Muscle layer of colon (tissue), 2 donors: ENCODE results near the gene CDK14.

Source experiments
- H3K27ac ChIP-seq: one replicate; pipeline ENCODE4 v1.7.0; 2013; ENCODE audit warnings: low read depth, mild to moderate bottlenecking, low read length, moderate library complexity
- H3K27me3 ChIP-seq, 2 donors: one replicate each; pipeline ENCODE4 v1.7.0; 2013; ENCODE audit warnings: low read length in 2 of 2, mild to moderate bottlenecking in 2 of 2; ENCODE audit not compliant: insufficient read depth in 2 of 2, control insufficient read depth in 1 of 2
- H3K36me3 ChIP-seq: one replicate; pipeline ENCODE4 v1.7.0; 2013; ENCODE audit warnings: mild to moderate bottlenecking, low read length; ENCODE audit not compliant: insufficient read depth
- H3K4me1 ChIP-seq: one replicate; pipeline ENCODE4 v1.7.0; 2013; ENCODE audit warnings: mild to moderate bottlenecking, low read length; ENCODE audit not compliant: insufficient read depth
- H3K4me3 ChIP-seq, 2 donors: one replicate each; pipeline ENCODE4 v1.7.0; 2013; ENCODE audit warnings: low read length in 2 of 2, low read depth in 1 of 2, mild to moderate bottlenecking in 1 of 2, moderate library complexity in 1 of 2
- H3K9ac ChIP-seq: one replicate; pipeline ENCODE4 v1.7.0; 2013; ENCODE audit warnings: low read length
- H3K9me3 ChIP-seq: one replicate; pipeline ENCODE4 v1.7.0; 2013; ENCODE audit warnings: mild to moderate bottlenecking, low read length
- donor health status: abdominal sarcoma.
- donor health status: Adenocarcinoma of cecum.

The CDK14 gene

DNA sequence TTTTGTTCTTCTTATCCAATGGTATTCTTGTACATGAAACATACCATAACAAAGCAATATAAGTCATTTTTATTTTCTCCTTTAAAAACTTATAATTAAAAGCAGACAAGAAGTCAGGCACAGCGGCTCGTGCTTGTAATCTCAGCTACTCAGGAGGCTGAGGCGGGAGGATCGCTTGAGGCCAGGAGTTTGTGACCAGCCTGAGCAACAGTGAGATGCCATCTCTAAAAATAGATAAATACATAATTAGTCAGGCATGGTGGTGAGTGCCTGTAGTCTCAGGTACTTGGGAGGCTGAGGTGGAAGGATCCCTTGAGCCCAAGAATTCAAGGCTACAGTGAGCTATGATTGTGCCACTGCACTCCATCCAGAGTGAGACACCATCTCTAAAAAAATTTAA, 473.0 kb downstream of the CDK14 start:
- Histone ChIP-seq H3K9ac (no peak overlapping the region), H3K4me3 (no peak overlapping the region), H3K27ac (no peak overlapping the region), H3K4me1 (no peaks in the 10 kb centered on the region), H3K27me3 (no peaks in the 10 kb centered on the region), H3K36me3 (no peaks in the 10 kb centered on the region), H3K9me3 (no peaks in the 10 kb centered on the region)

DNA sequence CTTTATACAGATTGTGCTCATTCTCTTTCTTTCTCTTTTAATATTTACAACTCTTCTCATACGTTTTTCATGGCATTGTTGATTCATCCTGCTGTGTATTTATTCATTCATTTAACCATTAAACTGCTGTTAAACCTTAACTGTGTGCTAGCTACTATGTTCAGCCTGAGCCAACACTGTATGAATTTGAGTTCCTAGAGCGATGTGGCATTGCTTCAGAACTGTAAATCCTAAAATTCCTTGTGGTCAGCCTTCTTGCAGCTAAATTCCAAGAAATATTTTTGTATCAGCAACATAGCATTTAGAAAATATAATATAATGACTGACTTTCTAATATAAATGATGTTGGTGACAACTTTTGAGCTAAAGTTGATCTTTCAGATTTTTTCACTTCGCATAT, 483.4 kb downstream of the CDK14 start:
- Histone ChIP-seq H3K36me3 (no peaks in the 10 kb centered on the region), H3K9me3 (no peaks in the 10 kb centered on the region), H3K27me3 (no peaks in the 10 kb centered on the region), H3K4me1 (peaks cover 35% of the 10 kb centered on the region), H3K27ac (no peak overlapping the region), H3K9ac (no peak overlapping the region), H3K4me3 (no peak overlapping the region)

DNA sequence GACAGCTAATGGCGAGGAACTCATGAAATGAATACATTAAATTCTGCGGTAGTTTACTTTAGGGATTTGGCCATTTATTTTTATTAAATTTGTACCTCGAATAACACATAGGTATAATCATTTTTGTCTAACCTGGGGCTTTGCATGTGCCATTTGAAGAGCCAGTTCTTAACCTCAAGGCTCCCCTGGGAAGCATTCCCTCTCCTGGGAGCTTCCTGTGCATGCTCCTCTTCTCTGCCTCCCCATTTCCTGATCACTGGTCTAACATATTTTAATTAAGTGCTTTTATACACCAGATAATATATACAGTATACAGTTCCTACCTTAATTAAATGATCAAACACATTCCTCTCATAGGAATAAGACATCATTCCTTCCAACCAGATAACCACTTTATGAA, 484.2 kb downstream of the CDK14 start:
- no peaks in the 10 kb centered on the region for H3K27me3 ChIP-seq
- no peak overlapping the region for H3K27ac ChIP-seq
- no peaks in the 10 kb centered on the region for H3K9me3 ChIP-seq
- no peaks in the 10 kb centered on the region for H3K36me3 ChIP-seq
- no peak overlapping the region for H3K4me3 ChIP-seq
- H3K4me1 ChIP-seq: peaks cover 35% of the 10 kb centered on the region
- H3K9ac ChIP-seq: no peak overlapping the region

DNA sequence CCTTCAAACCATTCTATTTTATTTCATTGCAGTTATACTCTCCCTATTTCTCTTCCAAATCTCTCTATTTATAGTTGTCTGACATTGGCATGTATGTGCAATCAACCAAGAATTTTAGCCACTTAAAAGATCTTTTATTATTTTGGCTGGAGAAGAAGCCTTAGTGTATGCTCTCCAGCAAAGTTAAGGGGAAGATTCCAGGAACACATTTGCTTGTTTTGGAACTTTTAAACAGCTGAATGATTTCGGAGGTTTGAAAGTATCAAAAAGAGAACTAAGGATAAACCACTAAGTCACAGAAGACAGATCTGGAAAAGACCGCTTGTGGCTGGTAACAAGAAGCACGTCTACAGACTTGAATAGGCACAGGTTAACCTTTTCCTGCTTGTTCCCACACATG, 485.9 kb downstream of the CDK14 start:
- Histone ChIP-seq H3K27me3 (no peaks in the 10 kb centered on the region), H3K36me3 (no peaks in the 10 kb centered on the region), H3K4me1 (peaks cover 35% of the 10 kb centered on the region), H3K9ac (no peak overlapping the region), H3K9me3 (no peaks in the 10 kb centered on the region), H3K4me3 (no peak overlapping the region), H3K27ac (peak overlapping the region; percentile 56)

DNA sequence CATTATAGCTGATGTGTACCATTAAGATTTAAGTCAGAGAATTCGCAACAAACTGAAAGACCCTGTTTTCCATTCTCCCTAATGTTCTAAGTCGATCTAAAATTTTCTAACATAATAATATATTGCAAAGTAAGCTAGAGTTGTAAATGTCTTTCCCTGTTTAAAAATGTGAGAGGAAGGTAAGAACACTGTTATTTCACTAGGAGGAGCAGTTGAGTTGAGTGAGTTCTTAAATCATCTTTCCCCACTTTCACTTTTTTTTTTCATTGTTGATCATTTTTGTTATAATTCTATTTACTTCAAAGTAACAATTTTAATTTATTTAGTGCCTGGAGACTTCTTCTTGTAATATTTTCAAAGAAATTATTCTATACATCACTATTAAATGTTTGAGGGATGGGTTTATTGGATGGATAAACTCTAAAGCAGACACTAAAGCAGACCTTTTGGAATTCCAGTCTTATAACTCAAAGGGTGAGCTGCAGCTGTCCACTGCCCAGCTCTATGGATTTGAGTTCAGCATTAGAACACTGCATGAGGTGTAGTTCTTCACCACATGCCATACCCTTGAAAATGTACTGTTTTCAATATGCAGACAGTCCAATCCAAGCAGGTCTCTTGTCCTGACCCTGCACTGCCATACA, 486.9 kb downstream of the CDK14 start:
- no peaks in the 10 kb centered on the region for H3K9me3 ChIP-seq
- H3K27me3 ChIP-seq: no peaks in the 10 kb centered on the region
- H3K27ac ChIP-seq: no peak overlapping the region
- peaks cover 35% of the 10 kb centered on the region for H3K4me1 ChIP-seq
- no peak overlapping the region for H3K9ac ChIP-seq
- no peak overlapping the region for H3K4me3 ChIP-seq
- H3K36me3 ChIP-seq: no peaks in the 10 kb centered on the region

DNA sequence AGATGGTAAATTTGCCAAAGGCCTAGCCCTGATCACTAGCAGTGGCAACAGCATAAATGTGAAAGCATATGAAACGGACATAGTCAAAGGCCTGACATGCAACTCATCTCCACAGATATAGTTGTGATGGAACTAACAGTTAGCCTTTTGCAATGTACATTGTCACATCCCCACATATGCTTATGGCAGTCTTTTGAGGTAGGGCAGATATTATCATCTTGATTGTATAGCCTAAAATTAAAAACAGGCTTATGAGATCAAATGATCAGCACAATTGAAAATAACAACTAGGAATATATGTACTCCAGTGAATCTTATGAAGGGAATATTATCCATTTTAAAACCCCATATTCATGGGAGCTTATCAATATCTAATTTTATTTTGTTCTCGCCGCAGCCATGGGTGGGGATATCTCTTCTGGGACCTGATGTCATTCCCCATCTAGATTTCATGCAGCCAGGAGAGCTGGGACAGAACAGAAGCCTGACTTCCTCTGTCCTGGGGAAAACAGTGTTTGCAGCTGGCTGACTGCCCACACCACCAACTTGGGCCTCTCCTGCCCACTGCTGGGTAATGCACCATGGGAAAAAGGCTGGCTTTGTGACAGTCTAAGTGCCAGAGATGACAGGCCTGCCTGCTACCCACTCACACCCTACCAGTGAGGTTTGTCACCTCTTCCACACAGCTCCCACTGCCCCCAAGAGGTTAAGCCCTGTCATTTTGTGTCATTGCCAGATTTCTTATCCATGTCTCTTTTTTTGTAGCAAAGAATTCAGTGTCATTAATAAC, 487.9 kb downstream of the CDK14 start:
- no peaks in the 10 kb centered on the region for H3K9me3 ChIP-seq
- H3K27ac ChIP-seq: no peak overlapping the region

DNA sequence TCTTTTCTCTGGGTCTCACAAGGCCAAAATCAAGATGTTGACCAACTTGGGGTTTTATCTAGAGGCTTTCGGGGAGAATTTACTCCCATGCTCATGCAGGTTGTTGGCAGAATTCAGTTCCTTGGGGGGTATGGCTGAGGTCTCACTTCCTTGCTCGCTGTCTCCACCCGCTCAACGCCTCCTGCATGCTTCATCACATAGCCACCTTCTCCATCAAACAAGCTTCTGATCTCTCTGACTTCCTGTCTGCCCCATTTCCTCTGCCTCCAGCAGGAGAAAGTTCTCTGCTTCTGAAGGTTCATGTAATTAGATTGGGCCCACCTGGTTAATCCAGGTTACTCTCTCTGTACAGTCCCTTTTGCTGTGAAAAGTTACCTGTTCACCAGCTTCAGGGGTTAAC, 489.1 kb downstream of the CDK14 start:
- Histone ChIP-seq H3K4me3 (no peak overlapping the region), H3K9me3 (no peaks in the 10 kb centered on the region), H3K27ac (no peak overlapping the region), H3K36me3 (no peaks in the 10 kb centered on the region), H3K9ac (no peak overlapping the region), H3K27me3 (no peaks in the 10 kb centered on the region), H3K4me1 (peaks cover 21% of the 10 kb centered on the region)

More for the DNA sequence above, 487.9 kb downstream of the CDK14 start:
- H3K9ac ChIP-seq: no peak overlapping the region
- no peak overlapping the region for H3K4me3 ChIP-seq
- H3K4me1 ChIP-seq: peaks cover 32% of the 10 kb centered on the region
- H3K36me3 ChIP-seq: no peaks in the 10 kb centered on the region
- no peaks in the 10 kb centered on the region for H3K27me3 ChIP-seq

DNA sequence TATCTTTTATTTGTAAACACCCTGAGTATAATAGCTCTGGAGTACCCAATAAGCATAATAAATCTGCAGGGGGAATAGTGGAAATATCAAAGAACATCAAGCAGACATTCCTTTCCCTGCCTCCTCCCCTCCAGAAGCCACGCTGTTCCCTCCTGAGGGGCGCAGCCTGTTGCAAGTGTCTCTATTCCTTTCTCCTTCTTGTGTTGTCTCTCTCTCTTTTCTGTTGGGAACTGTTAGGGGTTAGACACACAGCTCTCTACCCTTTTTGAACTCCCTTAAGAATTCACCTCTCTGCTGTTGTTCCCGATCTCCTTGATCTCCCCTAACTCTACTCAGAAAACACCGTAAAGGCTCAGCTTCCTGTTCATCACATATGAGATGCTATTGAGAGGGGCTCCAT, 490.1 kb downstream of the CDK14 start:
- H3K36me3 ChIP-seq: no peaks in the 10 kb centered on the region
- no peak overlapping the region for H3K27ac ChIP-seq
- no peaks in the 10 kb centered on the region for H3K9me3 ChIP-seq
- H3K4me3 ChIP-seq: no peak overlapping the region
- no peaks in the 10 kb centered on the region for H3K27me3 ChIP-seq
- H3K4me1 ChIP-seq: peaks cover 15% of the 10 kb centered on the region
- no peak overlapping the region for H3K9ac ChIP-seq

DNA sequence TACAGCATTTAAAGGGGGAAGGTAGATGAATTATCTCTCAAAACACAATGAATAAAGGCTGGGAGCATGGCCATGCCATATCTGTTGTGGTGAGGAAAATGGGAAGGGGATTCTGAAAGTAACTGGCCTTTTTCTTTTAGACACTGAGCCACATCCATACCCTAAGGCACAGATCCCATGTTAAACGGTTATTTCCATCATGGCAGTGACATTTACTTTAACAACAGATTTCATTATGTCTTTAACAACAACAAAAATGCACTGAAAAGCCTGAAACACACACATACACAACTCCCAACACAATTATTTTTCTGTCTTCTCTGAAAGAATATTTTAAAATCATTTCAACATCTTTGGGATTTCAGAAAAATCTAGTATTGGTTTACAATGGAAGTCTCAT, 492.0 kb downstream of the CDK14 start:
- H3K4me3 ChIP-seq: no peak overlapping the region
- H3K36me3 ChIP-seq: no peaks in the 10 kb centered on the region
- no peaks in the 10 kb centered on the region for H3K9me3 ChIP-seq
- H3K9ac ChIP-seq: no peak overlapping the region
- no peaks in the 10 kb centered on the region for H3K27me3 ChIP-seq
- H3K27ac ChIP-seq: no peak overlapping the region
- peaks cover 4% of the 10 kb centered on the region for H3K4me1 ChIP-seq

DNA sequence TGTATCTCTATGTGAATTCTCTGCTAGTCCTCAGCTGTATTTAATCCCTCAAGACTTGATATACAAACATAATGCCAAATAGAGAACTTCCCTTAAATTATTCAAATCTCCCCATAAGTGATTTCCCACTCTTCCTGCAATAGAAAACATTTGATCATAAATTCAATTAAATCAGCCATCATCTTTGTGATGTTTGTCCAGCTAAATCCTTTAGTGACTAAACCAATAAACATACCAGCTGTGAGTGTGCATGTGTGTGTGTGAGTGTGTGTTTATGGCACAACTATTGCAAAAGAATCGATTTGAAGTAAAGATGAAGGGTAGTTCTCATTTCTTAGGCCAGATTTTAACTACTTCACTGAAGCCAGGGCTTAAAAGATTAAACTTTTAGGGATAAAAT, 492.6 kb downstream of the CDK14 start:
- H3K27ac ChIP-seq: no peak overlapping the region
- H3K27me3 ChIP-seq: no peaks in the 10 kb centered on the region
- no peak overlapping the region for H3K4me3 ChIP-seq
- no peaks in the 10 kb centered on the region for H3K36me3 ChIP-seq
- H3K4me1 ChIP-seq: no peaks in the 10 kb centered on the region
- no peaks in the 10 kb centered on the region for H3K9me3 ChIP-seq
- H3K9ac ChIP-seq: no peak overlapping the region

DNA sequence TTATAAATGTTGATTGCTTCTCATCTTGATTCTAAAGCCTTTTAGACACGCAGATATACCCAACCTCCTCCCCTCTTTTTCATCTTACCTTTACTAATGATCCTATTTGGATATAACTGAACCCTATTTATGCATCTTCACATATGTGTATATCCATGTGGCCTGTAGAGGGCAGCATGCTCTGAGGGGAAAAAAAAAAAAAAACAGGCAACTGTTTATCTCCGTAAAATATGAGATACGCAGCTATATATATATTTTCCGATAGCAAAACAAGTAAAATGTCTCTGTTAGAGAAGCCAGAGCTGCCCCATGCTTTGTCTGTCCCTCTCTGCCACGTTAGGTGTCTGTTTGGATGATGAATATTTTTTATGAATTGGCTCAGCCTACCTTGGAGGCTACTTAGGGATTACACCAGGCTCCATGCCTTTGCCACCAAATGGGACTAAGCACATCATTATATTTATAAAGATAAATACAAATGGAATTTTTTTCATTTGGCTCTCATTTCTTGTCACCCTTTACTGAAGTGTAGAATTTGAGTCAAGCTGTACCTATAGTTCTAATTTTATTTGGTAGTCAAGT, 493.4 kb downstream of the CDK14 start:
- no peaks in the 10 kb centered on the region for H3K36me3 ChIP-seq
- H3K27ac ChIP-seq: no peak overlapping the region
- H3K9ac ChIP-seq: no peak overlapping the region
- H3K27me3 ChIP-seq: no peaks in the 10 kb centered on the region
- H3K9me3 ChIP-seq: no peaks in the 10 kb centered on the region
- H3K4me1 ChIP-seq: no peaks in the 10 kb centered on the region
- H3K4me3 ChIP-seq: no peak overlapping the region
